ENCODE measurements around the gene ADPRM.

Gene ADPRM

DNA sequence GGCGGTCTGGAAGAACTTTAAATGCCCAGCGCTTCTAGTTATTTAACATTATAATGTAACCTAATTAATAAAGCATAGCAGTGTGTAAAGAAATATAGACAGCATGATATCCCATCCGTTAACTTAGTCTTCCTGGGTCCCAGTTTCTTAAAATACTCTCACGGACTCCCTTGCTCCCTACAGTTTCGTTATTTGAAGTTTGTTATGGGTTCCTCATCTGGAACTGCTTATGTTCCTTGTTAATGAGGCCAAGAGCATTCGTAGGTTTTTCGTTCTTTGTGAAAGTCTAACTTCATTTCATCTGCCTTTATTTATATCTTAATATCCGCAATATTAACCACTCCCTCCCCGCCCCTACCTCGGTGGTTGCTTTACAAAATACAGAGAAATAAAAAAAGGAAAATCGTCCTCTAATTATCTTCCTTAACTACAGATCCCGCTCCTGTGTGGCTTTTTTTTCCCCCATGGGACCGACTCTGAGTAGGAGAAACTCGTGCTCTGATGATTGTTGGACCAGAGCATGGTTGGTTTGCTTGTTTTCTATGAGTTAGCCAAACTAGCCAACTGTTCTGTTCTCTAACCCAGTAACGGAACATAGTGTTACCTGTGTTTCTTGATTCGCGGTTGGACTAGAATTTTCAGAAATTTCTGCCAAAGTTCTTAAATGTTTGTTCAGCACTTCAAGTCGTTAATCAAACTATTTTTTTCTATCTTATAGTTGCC, 863 bp downstream of the ADPRM start:
- H3K4me3 ChIP-seq (replicated peaks in 1 of 2; ENCODE audit: low read depth in 2 of 2, low read length in 2 of 2) = peak overlapping the region; percentile 97 to 98
- TF ChIP-seq, protein P1, sequence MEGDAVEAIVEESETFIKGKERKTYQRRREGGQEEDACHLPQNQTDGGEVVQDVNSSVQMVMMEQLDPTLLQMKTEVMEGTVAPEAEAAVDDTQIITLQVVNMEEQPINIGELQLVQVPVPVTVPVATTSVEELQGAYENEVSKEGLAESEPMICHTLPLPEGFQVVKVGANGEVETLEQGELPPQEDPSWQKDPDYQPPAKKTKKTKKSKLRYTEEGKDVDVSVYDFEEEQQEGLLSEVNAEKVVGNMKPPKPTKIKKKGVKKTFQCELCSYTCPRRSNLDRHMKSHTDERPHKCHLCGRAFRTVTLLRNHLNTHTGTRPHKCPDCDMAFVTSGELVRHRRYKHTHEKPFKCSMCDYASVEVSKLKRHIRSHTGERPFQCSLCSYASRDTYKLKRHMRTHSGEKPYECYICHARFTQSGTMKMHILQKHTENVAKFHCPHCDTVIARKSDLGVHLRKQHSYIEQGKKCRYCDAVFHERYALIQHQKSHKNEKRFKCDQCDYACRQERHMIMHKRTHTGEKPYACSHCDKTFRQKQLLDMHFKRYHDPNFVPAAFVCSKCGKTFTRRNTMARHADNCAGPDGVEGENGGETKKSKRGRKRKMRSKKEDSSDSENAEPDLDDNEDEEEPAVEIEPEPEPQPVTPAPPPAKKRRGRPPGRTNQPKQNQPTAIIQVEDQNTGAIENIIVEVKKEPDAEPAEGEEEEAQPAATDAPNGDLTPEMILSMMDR (IDR thresholded peaks at IDR 0.05; ENCODE audit: low read depth, low read length) = no peak
- peak; percentile 44 to 59 for DNase-seq (ENCODE audit: low read depth in 2 of 2)

- TF ChIP-seq, protein P1 (IDR thresholded peaks at IDR 0.05; ENCODE audit: low read depth, low read length) = no peak
- no peak overlapping the region for H3K4me3 ChIP-seq (replicated peaks in 1 of 2; ENCODE audit: low read depth in 2 of 2, low read length in 2 of 2)
- DNase-seq (ENCODE audit: low read depth in 2 of 2) = peak; percentile 20 to 70
These were observed 2.5 kb downstream of the ADPRM start for GRCh38 chr17:10699856-10700255.

DNA sequence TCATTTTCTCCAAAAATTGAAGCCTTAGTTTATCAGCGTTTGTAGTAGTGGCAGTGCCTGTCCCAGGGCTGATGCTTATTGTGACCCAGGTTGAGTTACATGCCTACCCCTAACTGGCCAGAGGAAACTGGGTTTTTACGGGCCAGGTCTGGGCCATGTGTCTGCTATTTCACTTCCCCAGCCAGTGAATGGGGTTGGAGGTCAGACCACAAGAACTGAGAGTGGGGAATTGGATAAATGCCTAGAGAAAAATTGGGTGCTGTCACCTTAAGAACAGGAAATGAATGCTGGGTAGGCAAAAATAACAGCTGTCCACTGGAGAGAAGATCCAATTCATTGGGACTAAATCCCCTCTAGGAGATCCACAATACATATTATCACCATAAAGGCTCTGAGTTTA, 5.2 kb downstream of the ADPRM start:
- DNase-seq (ENCODE audit: low read depth in 2 of 2) = peak; percentile 55 to 67
- H3K4me3 ChIP-seq (replicated peaks in 1 of 2; ENCODE audit: low read depth in 2 of 2, low read length in 2 of 2) = no peak overlapping the region
- TF ChIP-seq, protein P1 (IDR thresholded peaks at IDR 0.05; ENCODE audit: low read depth, low read length) = no peak

GRCh38 chr17:10705727-10706126, 8.3 kb downstream of the ADPRM start:
- no peak for DNase-seq (ENCODE audit: low read depth in 2 of 2)
- TF ChIP-seq, protein P1 (IDR thresholded peaks at IDR 0.05; ENCODE audit: low read depth, low read length) = no peak
- no peak overlapping the region for H3K4me3 ChIP-seq (replicated peaks in 1 of 2; ENCODE audit: low read depth in 2 of 2, low read length in 2 of 2)

DNA sequence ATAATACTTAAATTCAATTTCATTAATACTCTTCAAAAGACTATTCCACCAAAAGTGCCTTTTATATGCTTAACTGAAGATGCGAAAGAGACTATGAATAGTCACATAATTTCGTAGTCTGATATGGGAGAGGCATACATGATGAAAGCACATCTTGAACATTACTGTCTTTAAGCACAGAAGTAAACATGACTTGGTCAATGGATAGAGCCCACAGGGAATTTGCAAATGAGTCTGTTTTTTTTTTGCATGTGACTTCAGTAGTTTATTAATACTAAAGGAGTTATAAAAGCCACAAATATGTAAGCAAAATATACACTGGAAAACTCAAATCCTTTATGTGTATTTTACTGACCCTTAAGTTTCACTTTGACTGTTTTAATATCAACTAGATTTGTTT, 15.9 kb downstream of the ADPRM start:
- DNase-seq (ENCODE audit: low read depth in 2 of 2) = no peak
- TF ChIP-seq, protein P1 (IDR thresholded peaks at IDR 0.05; ENCODE audit: low read depth, low read length) = no peak
- no peak overlapping the region for H3K4me3 ChIP-seq (replicated peaks in 1 of 2; ENCODE audit: low read depth in 2 of 2, low read length in 2 of 2)

DNA sequence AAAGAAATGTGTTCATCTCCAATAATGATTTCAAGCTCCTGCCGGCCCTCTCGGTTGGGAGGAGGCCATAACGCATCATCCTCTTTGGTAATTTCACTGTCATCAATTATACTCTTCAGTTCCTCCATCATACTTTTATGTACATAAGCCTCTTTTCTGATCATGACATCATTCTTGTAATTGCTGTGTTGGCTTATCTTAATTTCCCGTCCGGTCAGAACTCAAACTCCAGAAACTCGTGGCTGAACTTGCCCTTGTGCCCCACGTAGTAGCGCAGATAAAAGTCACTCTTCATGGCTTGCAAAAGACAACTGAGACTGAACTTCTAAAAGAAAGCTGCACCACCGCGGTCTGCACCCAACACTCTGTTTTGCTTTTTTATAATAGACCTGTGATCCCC, 18.8 kb downstream of the ADPRM start:
- DNase-seq (ENCODE audit: low read depth in 2 of 2) = no peak
- no peak overlapping the region for H3K4me3 ChIP-seq (replicated peaks in 1 of 2; ENCODE audit: low read depth in 2 of 2, low read length in 2 of 2)
- TF ChIP-seq, protein P1 (IDR thresholded peaks at IDR 0.05; ENCODE audit: low read depth, low read length) = no peak

DNA sequence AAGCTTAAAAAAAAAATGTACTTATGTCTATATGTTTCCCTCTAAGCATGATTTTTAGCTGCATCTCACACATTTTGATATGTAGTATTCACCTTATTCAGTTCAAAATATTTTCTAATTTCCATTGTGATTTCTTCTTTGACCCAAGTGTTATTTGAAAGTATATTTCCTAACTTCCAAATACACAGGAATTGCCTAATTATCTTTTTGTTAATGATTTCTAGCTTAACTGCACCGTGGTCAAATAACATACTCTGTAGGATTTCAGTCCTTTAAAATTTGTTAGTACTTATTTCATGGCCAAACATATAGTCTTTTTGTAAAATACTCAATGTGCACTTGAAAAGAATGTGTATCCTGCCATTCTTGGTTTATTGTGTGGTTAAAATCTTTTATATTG, 21.2 kb downstream of the ADPRM start:
- TF ChIP-seq, protein P1 (IDR thresholded peaks at IDR 0.05; ENCODE audit: low read depth, low read length) = no peak
- H3K4me3 ChIP-seq (replicated peaks in 1 of 2; ENCODE audit: low read depth in 2 of 2, low read length in 2 of 2) = no peak overlapping the region
- no peak for DNase-seq (ENCODE audit: low read depth in 2 of 2)

All from cardiac fibroblast (primary cell).